Urothelium cell line (cell line): ENCODE data around the gene RIC8B.

ENCODE experiments used
- DNase-seq: peaks from one replicate; pipeline ENCODE4 v3.0.0; 2011; ENCODE audit warnings: low spot score, mixed read lengths
- FAIRE-seq: peaks from 2 replicates; lab custom pipeline; 2011; peaks lifted over from hg19 to GRCh38; lab: Jason Lieb, UNC

Gene RIC8B

DNA sequence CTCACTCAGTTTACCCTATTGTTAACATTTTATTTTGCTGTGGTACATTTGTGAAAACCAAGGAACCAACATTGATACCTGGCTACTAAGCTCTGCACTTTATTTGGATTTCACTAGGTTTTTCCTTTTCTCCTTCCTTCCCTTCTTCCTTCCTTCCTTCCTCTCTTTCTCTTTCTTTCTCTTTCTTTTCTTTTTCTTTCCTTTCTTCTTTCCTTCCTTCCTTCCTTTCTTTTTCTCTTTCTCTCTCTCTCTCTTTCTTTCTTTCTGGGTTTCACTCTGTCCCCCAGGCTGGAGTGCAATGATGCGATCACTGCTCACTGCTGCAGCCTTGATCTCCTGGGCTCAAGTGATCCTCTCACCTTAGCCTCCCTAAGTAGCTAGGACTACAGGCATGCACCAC, 152.2 kb downstream of the RIC8B start:
- FAIRE-seq = no peak

DNA sequence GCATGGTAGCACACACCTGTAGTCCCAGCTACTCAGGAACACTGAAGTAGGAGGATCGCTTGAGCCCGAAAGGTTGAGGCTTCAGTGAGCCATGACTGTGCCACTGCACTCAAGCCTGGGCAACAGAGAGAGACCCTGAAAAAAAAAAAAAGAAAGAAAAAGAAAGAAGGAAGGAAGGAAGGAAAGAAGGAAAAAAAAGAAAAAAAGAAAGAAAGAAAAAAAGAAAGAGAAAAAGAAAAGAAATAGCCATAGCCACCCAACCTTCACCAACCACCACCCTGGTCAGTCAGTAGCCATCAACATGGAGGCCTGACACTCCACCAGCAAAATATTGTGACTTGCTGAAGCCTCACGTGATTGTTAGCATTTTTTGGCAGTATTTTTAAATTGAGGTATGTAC, 159.8 kb downstream of the RIC8B start:
- FAIRE-seq (no peak), DNase-seq (no peak)

More for the DNA sequence above, 152.2 kb downstream of the RIC8B start:
- DNase-seq = no peak
